Progenitor cell of endocrine pancreas (in vitro differentiated cells): ENCODE results near the gene CYFIP1. TPM values are rescaled to one million over a fixed set of nuclear protein-coding genes. Genes with fewer than 3 reads are reported as not detected.

Experiments used
- DNase-seq: peaks from one replicate; pipeline ENCODE4 v3.0.0; 2021; ENCODE audit warnings: low spot score; ENCODE audit not compliant: unreplicated experiment
- H3K27ac Mint-ChIP-seq: 2 replicates; pipeline ENCODE4 v1.8.0; 2021; ENCODE audit warnings: mild to moderate bottlenecking, moderate library complexity, mixed read lengths
- H3K27me3 Mint-ChIP-seq: 2 replicates; pipeline ENCODE4 v1.8.0; 2021; ENCODE audit warnings: mixed read lengths
- H3K36me3 Mint-ChIP-seq: 2 replicates; pipeline ENCODE4 v1.8.0; 2022; ENCODE audit warnings: mixed read lengths; ENCODE audit not compliant: insufficient read depth
- H3K4me1 Mint-ChIP-seq: 2 replicates; pipeline ENCODE4 v1.8.0; 2021; ENCODE audit warnings: low read depth, mixed read lengths
- H3K4me3 Mint-ChIP-seq: 2 replicates; pipeline ENCODE4 v1.8.0; 2021; ENCODE audit warnings: low read depth, mild to moderate bottlenecking, moderate library complexity, mixed read lengths
- H3K9me3 Mint-ChIP-seq: 2 replicates; pipeline ENCODE4 v1.8.0; 2021; ENCODE audit warnings: low read depth, mixed read lengths
- total RNA-seq: library from RNA; stranded (reverse); gene quantifications from 2 replicates; pipeline ENCODE4 v1.2.1, GENCODE V29; 2021
- TF ChIP-seq, protein P1 (sequence below): fragments of 200-600 bp; sonication (generic); IDR thresholded peaks from one replicate; pipeline ENCODE4 v1.5.0; 2021; ENCODE audit warnings: antibody characterized with exemption, mild to moderate bottlenecking; ENCODE audit not compliant: unreplicated experiment

Gene CYFIP1
- total RNA-seq, 1 donor from 2014 or later = 175 TPM

DNA sequence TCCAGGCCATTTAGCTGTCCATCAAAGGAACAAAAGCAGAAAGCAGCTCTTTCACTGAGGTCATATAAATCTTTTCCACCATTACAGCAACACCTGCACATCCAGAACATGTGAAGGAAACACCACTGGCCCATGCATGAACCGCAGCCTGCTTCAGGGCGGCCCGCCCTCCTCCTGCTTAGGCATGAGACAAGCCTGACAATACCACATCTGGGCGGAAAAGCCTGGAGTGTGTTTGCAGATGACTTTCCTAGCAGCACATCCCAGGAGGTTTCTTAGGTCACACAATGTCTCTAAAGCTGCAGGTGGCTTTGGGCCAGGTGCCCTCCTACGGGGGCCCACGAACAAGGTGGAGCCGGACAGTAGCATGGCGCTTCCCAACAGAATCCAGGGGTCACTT, 19.6 kb downstream of the CYFIP1 start:
- Mint-ChIP-seq H3K27me3 (no peaks in the 10 kb centered on the region), H3K36me3 (peaks cover 2% of the 10 kb centered on the region), H3K4me3 (no peak overlapping the region), H3K9me3 (no peaks in the 10 kb centered on the region), H3K27ac (peak overlapping the region; percentile 76), H3K4me1 (peaks cover 36% of the 10 kb centered on the region)
- DNase-seq = no peak
- TF ChIP-seq, protein P1, sequence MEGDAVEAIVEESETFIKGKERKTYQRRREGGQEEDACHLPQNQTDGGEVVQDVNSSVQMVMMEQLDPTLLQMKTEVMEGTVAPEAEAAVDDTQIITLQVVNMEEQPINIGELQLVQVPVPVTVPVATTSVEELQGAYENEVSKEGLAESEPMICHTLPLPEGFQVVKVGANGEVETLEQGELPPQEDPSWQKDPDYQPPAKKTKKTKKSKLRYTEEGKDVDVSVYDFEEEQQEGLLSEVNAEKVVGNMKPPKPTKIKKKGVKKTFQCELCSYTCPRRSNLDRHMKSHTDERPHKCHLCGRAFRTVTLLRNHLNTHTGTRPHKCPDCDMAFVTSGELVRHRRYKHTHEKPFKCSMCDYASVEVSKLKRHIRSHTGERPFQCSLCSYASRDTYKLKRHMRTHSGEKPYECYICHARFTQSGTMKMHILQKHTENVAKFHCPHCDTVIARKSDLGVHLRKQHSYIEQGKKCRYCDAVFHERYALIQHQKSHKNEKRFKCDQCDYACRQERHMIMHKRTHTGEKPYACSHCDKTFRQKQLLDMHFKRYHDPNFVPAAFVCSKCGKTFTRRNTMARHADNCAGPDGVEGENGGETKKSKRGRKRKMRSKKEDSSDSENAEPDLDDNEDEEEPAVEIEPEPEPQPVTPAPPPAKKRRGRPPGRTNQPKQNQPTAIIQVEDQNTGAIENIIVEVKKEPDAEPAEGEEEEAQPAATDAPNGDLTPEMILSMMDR = no peak

DNA sequence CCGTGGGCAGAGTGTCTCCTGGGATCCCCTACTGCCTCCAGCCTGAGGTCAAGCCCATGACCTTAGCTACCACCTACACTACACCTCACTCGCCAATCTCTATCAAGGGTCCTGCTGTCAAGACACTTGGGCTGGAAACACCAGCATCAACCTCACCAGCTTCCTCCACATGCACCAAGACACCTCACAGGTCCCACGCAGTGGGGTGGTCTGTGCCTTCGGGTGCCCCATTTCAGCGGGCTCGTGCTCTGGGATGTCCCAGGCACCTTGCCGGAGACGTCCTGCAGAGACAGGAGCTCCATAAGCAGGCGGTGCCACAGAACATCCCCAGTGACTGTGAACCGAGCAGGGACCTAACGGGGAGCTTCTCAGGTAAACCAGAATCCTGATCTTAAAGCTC, 20.0 kb downstream of the CYFIP1 start:
- H3K9me3 Mint-ChIP-seq = no peaks in the 10 kb centered on the region
- DNase-seq = no peak
- H3K27ac Mint-ChIP-seq = peak overlapping the region; percentile 76
- H3K27me3 Mint-ChIP-seq = no peaks in the 10 kb centered on the region
- H3K4me3 Mint-ChIP-seq = no peak overlapping the region
- peaks cover 2% of the 10 kb centered on the region for H3K36me3 Mint-ChIP-seq
- H3K4me1 Mint-ChIP-seq = peaks cover 36% of the 10 kb centered on the region
- TF ChIP-seq, protein P1 = no peak

DNA sequence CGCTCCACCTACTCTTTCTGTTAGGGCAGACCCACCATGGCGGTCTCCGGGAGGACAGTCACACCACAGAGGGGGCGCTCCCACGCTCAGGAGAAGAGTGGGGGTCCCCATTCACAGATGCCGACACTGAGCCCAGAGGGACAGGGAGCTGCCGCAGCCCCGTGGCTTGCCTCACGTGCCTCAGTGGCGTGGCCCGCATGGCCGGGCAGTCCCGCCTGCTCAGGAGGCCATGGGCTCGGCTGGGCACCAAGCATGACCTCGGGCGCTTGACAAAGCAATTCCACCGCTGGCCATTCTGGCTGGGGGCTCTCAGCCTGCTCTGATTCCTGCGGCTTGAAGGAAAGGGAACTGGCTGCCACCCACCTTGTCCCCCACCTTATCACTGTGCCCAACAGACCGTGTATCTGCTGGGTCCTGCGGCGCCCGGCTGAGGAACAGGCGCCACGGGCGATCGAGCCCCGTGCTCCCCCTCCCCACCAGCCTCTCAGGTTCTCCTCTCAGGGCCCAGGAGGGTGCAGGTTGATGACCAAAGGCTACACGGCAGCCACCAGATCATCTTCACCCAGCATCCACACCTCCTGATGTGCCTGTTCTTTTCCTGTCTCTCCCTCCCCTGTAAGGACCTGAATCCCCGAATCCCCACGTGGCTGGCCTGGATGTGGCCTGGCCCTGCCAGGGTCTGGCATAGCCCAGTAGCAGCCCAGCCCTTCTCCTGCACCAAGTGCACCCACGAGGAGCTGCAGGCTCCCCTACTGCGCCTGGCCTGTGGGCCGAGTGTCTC, 20.7 kb downstream of the CYFIP1 start:
- no peak for DNase-seq
- H3K9me3 Mint-ChIP-seq = no peaks in the 10 kb centered on the region
- H3K27ac Mint-ChIP-seq = peak overlapping the region; percentile 56
- H3K27me3 Mint-ChIP-seq = no peaks in the 10 kb centered on the region
- peaks cover 2% of the 10 kb centered on the region for H3K36me3 Mint-ChIP-seq
- peaks cover 34% of the 10 kb centered on the region for H3K4me1 Mint-ChIP-seq
- TF ChIP-seq, protein P1 = no peak
- H3K4me3 Mint-ChIP-seq = no peak overlapping the region

DNA sequence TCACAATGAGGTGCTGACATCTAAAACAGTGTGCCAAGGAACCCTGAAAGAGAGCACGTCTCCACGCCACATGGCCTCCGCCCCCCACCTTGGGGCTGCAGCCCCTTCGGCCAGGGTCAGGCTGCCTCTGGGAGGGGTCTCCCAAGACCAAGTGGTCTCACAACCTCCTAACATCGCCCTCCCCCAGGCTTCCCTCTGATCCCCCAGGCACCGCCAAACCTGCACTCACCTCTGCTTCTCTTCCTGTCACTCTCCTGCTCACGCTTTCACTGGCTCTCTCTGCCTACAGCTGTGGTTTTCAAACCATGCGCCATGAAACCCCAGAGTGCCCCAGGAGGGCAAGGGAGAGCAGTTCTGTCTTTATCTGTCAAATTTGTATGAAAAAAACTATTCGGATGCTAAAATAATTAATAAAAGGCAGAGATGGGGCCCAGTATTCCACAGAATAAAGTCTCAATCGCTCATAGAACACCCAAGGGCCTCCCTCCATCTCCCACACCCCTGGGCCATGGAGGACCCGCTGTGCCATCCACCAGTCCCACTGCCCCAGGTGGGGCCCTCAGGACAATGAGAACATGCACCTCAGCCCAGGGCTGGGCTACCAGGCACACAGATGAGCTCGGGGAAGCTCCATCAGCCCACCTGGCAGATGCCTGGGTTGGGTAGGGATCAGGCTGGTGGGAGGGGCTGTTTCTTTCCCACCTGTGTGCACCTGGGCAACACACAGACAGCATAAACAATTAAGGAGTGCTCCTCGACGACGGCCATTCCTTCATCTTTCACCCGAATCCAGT, 21.5 kb downstream of the CYFIP1 start:
- peaks cover 31% of the 10 kb centered on the region for H3K4me1 Mint-ChIP-seq
- H3K27me3 Mint-ChIP-seq = no peaks in the 10 kb centered on the region
- H3K9me3 Mint-ChIP-seq = no peaks in the 10 kb centered on the region
- TF ChIP-seq, protein P1 = no peak
- no peak for DNase-seq
- H3K4me3 Mint-ChIP-seq = no peak overlapping the region
- peaks cover 2% of the 10 kb centered on the region for H3K36me3 Mint-ChIP-seq
- H3K27ac Mint-ChIP-seq = peak overlapping the region; percentile 88

DNA sequence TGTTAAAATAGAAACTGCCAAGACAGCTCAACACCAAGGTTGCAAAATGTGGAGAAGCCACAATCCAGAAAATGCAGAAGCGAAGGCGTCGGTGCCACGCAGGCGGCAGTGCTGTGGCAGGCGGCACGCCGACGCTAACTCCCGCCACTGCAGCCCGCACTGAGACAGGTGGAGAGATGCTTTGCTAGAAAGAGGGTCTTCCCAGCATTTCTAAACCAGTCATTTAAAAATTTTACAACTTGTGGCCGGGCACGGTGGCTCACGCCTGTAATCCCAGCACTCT, 23.2 kb downstream of the CYFIP1 start:
- Mint-ChIP-seq H3K4me1 (peaks cover 33% of the 10 kb centered on the region), H3K9me3 (no peaks in the 10 kb centered on the region), H3K36me3 (peaks cover 3% of the 10 kb centered on the region), H3K27ac (no peak overlapping the region), H3K27me3 (no peaks in the 10 kb centered on the region), H3K4me3 (no peak overlapping the region)
- TF ChIP-seq, protein P1 = no peak
- DNase-seq = no peak
